HT-29 (cell line): ENCODE data around the gene XYLT1. TPM values are rescaled to one million over a fixed set of nuclear protein-coding genes. Genes with fewer than 3 reads are reported as not detected.
A peak's percentile ranks its signal among the peaks of the same experiment; 100 is the strongest.
"Not testable (repeated sequence)": the region's sequence is repeated elsewhere in the genome, so short reads cannot be mapped to it uniquely, and the experiment has no call there.

Source experiments
- DNase-seq: peaks from one replicate; pipeline ENCODE4 v3.0.0-alpha.2; 2015; ENCODE audit warnings: low spot score
- total RNA-seq: library from RNA; depleted of rRNA; stranded (reverse); fragments of >200 nt; shearing (Covaris generic); gene quantifications from 2 replicates; pipeline ENCODE4 v1.2.3, GENCODE V29; 2014

The XYLT1 gene
- total RNA-seq, 1 experiment from 2014 or later: 0.38 TPM

- no peak for DNase-seq
These were observed 20.4 kb upstream of the XYLT1 start for GRCh38 chr16:17491140-17491662.

- DNase-seq: no peak
These were observed 17.7 kb upstream of the XYLT1 start for GRCh38 chr16:17488506-17488905.

- DNase-seq: no peak
These were observed 12.6 kb upstream of the XYLT1 start for GRCh38 chr16:17483351-17483750.

GRCh38 chr16:17482341-17482740 lies 11.6 kb upstream of the XYLT1 start:
- not testable (repeated sequence) for DNase-seq

- peak; percentile 45 for DNase-seq
These were observed 11.0 kb upstream of the XYLT1 start for GRCh38 chr16:17481736-17482135.

- DNase-seq: not testable (repeated sequence)
These were observed 6.4 kb upstream of the XYLT1 start for GRCh38 chr16:17477260-17477545.

GRCh38 chr16:17476414-17477259 lies 5.9 kb upstream of the XYLT1 start:
- DNase-seq: peak; percentile 66

GRCh38 chr16:17475104-17475503 lies 4.3 kb upstream of the XYLT1 start:
- DNase-seq: no peak

GRCh38 chr16:17474572-17474971 lies 3.8 kb upstream of the XYLT1 start:
- no peak for DNase-seq

- no peak for DNase-seq
These were observed 3.3 kb upstream of the XYLT1 start for GRCh38 chr16:17474037-17474436.

- DNase-seq: no peak
These were observed 1.1 kb upstream of the XYLT1 start for GRCh38 chr16:17471719-17472461.

- DNase-seq: no peak
These were observed 415 bp downstream of the XYLT1 start for GRCh38 chr16:17470182-17470907.

- no peak for DNase-seq
These were observed 999 bp downstream of the XYLT1 start for GRCh38 chr16:17469741-17470181.

- DNase-seq: no peak
These were observed 1.6 kb downstream of the XYLT1 start for GRCh38 chr16:17469011-17469740.

GRCh38 chr16:17468611-17469010 lies 2.1 kb downstream of the XYLT1 start:
- DNase-seq: no peak

- peak; percentile 11 for DNase-seq
These were observed 2.7 kb downstream of the XYLT1 start for GRCh38 chr16:17467923-17468540.

GRCh38 chr16:17466876-17467275 lies 3.9 kb downstream of the XYLT1 start:
- DNase-seq: no peak

GRCh38 chr16:17465460-17465859 lies 5.3 kb downstream of the XYLT1 start:
- no peak for DNase-seq

GRCh38 chr16:17463335-17463734 lies 7.4 kb downstream of the XYLT1 start:
- no peak for DNase-seq

- peak; percentile 6 for DNase-seq
These were observed 8.6 kb downstream of the XYLT1 start for GRCh38 chr16:17461951-17462729.
